Transverse colon (tissue), 4 donors: ENCODE data around the gene TMEM119.

Experiments used
- EP300 ChIP-seq: sonication (generic); formaldehyde crosslinking; IDR thresholded peaks from one replicate; pipeline ENCODE4 v1.6.1; 2017; ENCODE audit warnings: antibody characterized with exemption, low read depth
- POLR2A ChIP-seq: fragments of 450-650 bp; IDR thresholded peaks from one replicate; pipeline ENCODE4 v1.6.1; 2016; ENCODE audit warnings: antibody characterized with exemption, mild to moderate bottlenecking, moderate library complexity
- POLR2AphosphoS5 ChIP-seq, 3 donors: sonication (generic); formaldehyde crosslinking; IDR thresholded peaks; one replicate each; pipeline ENCODE4 v1.6.1; 2016; ENCODE audit warnings: antibody characterized with exemption in 3 of 3
- TF ChIP-seq, protein P1 (sequence below), 5 experiments: fragments of 200-600 bp in 3 of 5; fragments of 450-650 bp in 2 of 5; sonication (generic) in 3 of 5; IDR thresholded peaks; 1 replicate in 2 of 5; 2 replicates in 3 of 5; pipeline ENCODE4 v1.5.1; 2016 to 2017; ENCODE audit warnings: antibody characterized with exemption in 5 of 5, inconsistent platforms in 3 of 5, mild to moderate bottlenecking in 2 of 5, moderate library complexity in 1 of 5

GRCh38 chr12:108563804-108564151 is 34.1 kb downstream of the TMEM119 start:
- TF ChIP-seq, protein P1, sequence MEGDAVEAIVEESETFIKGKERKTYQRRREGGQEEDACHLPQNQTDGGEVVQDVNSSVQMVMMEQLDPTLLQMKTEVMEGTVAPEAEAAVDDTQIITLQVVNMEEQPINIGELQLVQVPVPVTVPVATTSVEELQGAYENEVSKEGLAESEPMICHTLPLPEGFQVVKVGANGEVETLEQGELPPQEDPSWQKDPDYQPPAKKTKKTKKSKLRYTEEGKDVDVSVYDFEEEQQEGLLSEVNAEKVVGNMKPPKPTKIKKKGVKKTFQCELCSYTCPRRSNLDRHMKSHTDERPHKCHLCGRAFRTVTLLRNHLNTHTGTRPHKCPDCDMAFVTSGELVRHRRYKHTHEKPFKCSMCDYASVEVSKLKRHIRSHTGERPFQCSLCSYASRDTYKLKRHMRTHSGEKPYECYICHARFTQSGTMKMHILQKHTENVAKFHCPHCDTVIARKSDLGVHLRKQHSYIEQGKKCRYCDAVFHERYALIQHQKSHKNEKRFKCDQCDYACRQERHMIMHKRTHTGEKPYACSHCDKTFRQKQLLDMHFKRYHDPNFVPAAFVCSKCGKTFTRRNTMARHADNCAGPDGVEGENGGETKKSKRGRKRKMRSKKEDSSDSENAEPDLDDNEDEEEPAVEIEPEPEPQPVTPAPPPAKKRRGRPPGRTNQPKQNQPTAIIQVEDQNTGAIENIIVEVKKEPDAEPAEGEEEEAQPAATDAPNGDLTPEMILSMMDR (IDR thresholded peaks at IDR 0.05) = no peak
- TF ChIP-seq POLR2A (no peak), EP300 (no peak), POLR2AphosphoS5 (IDR thresholded peaks at IDR 0.05) (no peak)
